ENCODE results near the gene ALKBH7.

Gene ALKBH7

GRCh38 chr19:6421075-6422014 lies 48.8 kb downstream of the ALKBH7 start:
- no peak for DNase-seq
- peaks cover 4% of the 10 kb centered on the region for H3K9me3 Mint-ChIP-seq
- H3K4me1 Mint-ChIP-seq (ENCODE audit: low read depth), result peaks cover 36% of the 10 kb centered on the region
- peaks cover 79% of the 10 kb centered on the region for H3K36me3 Mint-ChIP-seq (ENCODE audit: low read depth)
- peak overlapping the region; percentile 94 for H3K4me3 Mint-ChIP-seq
- peak overlapping the region; percentile 92 for H3K27ac Mint-ChIP-seq
- no peaks in the 10 kb centered on the region for H3K27me3 Mint-ChIP-seq

DNA sequence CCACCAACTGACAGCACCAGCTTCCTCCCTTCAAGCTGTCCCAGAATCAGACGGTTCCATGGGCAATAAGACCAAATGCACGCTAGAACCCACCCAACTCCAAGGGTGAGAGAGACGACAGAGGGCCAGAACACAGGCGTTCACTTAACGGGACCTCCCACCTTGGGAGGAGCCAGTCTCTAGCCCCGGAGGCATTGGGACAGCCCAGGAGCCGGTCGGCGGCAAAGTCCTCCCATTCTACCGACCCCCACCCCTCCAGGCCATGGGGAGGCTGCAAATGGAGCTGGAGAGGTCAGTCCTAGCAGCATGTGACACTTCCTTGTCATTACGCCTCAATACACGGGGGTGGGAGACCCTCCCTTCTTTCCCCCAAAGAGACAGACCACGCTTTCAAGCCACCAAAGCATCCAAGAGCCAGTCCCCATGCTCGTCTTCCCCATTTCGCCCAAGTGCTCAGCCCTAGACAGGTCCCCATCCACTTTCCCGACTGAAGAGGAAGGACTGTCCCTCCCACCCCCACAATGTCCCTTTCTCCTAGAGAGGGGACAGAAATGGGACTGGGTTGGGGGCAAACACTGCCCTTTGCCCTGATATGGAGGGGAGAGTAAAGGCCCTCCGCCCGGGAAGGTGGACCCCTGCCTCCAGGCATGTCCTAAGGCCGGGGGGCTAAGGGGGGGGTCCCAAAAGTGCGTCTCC lies 51.1 kb downstream of the ALKBH7 start:
- Mint-ChIP-seq H3K27me3 (no peaks in the 10 kb centered on the region), H3K36me3 (ENCODE audit: low read depth) (peaks cover 57% of the 10 kb centered on the region)

DNA sequence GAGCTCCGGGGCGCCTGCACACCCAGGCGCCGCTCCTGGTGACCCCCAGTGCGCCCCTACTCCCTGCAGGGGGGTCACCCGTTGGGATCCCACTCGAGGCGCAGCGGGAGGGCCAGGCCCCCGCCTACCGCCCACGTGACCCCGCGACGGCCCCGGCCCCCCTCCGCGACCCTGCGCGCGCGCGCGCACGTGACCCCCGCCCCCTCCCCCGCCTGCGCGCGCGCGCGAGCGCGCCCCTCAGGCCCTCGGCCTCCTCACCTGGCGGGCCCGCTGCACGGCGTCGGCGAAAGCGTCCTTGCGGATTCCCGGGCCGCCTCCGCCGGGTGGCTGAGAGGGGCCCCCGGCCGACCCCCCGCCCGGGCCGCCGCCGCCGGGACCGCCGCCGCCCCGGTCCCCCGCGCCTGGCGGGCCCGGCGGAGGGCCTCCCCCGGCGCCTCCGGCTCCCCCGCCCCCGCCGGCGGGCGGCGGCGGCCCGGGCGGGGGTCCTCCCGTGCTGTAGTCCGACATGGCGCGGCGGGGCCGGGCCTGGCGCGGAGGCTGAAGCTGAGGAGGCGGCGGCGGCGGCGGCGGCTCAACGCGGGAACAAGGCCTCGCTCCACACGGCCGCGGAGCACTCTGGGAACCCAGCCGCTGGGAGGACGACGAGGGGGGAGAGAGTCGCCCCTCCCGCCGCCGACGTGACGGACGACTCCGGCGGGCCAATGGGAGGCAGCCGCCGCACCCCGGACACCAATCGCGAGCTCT lies 51.8 kb downstream of the ALKBH7 start, which contains the start of gene KHSRP:
KHSRP (minus strand) TSS at position 617 of the 744 bp plus-strand sequence; CDS start at position 507, 110 bp downstream.
- Mint-ChIP-seq H3K27ac (peak within 1 kb of the TSS; percentile 93), H3K27me3 (no peaks in the 10 kb centered on the region)

More for the DNA sequence above, 51.1 kb downstream of the ALKBH7 start:
- DNase-seq, result peak; percentile 59
- Mint-ChIP-seq H3K27ac (peak overlapping the region; percentile 92), H3K9me3 (peaks cover 4% of the 10 kb centered on the region), H3K4me1 (ENCODE audit: low read depth) (peaks cover 36% of the 10 kb centered on the region), H3K4me3 (peak overlapping the region; percentile 94)

More for the DNA sequence above, 51.8 kb downstream of the ALKBH7 start, which contains the start of gene KHSRP:
- Mint-ChIP-seq H3K4me3 (peak within 1 kb of the TSS; percentile 94), H3K9me3 (peaks cover 4% of the 10 kb centered on the region), H3K36me3 (ENCODE audit: low read depth) (peaks cover 50% of the 10 kb centered on the region), H3K4me1 (ENCODE audit: low read depth) (peaks cover 36% of the 10 kb centered on the region)
- DNase-seq, result peak; percentile 62
